ENCODE measurements around the gene PRDM7.

Gene PRDM7

DNA sequence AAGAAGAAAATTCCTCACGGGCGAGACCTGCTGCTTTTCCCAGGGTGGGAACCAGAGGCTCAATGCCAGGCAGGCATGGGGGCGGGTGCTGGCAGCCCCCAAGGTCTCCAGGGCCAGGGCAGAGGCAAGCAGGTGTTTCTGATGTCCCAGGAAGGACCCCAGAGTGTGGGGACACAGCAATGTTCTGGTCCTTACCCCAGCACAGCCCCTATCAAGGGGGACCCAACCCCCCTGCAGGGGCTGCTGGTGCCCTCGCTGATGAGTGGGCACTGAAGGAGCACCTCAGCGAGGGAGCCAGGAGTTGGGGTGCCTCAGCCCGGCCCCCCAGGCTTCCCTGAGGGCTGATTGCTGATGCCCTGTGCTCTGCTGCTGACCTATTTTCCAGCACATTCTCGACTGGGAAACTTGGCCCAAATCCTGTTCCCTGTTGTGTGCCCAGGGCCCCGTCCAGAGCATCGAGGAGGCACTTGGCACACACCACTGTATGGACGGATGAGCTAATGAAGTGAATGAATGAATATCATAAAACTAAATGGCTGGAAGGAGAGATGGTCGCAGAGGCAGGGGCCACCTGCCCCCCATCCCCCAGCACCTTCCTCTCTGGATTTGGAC is 60.7 kb downstream of the PRDM7 start:
- H3K14ac ChIP-seq (ENCODE audit: low read length) = no peak overlapping the region
- H2BK12ac ChIP-seq (ENCODE audit: low read length) = no peak overlapping the region
- peaks cover 12 to 20% of the 10 kb centered on the region in 2 donors for H3K4me1 ChIP-seq (ENCODE audit: control insufficient read depth in 2 of 2, insufficient read depth in 1 of 2, low read depth in 1 of 2, low read length in 2 of 2)
- peaks cover 5% of the 10 kb centered on the region for H3K79me1 ChIP-seq (ENCODE audit: low read depth, low read length)
- H2AK5ac ChIP-seq (ENCODE audit: low read depth, low read length) = peak overlapping the region; percentile 65
- no peak overlapping the region for H4K91ac ChIP-seq (ENCODE audit: low read depth, low read length, poor library complexity)
- no peaks in the 10 kb centered on the region for H3K9me3 ChIP-seq (replicated peaks in 1 of 2; ENCODE audit: control insufficient read depth in 2 of 2, insufficient read depth in 1 of 2, low read depth in 1 of 2, low read length in 2 of 2)
- no peak overlapping the region for H2AFZ ChIP-seq (ENCODE audit: low read length)
- H3K4me3 ChIP-seq (ENCODE audit: low read length in 2 of 2) = no peak overlapping the region
- WGBS, 2 donors (ENCODE audit: extremely low coverage in 2 of 2, insufficient read length in 2 of 2, insufficient replicate concordance in 1 of 2) = no CpG with 5 or more reads among the region's 11 CpGs
- no peak overlapping the region for H2BK15ac ChIP-seq (ENCODE audit: low read length)
- peaks cover 0 to 61% (median 11%) of the 10 kb centered on the region in 3 experiments for H3K27me3 ChIP-seq (ENCODE audit: control insufficient read depth in 3 of 3, insufficient read depth in 3 of 3, low read depth in 1 of 3, low read length in 3 of 3)
- no peak overlapping the region for H2BK120ac ChIP-seq (ENCODE audit: low read depth, low read length)
- no peak for DNase-seq (ENCODE audit: low spot score)
- no peak overlapping the region for H3K27ac ChIP-seq (replicated peaks; ENCODE audit: low read length)
- H4K8ac ChIP-seq (ENCODE audit: low read depth, low read length) = no peak overlapping the region
- H2BK5ac ChIP-seq (ENCODE audit: low read length) = no peak overlapping the region
- H3K36me3 ChIP-seq (replicated peaks in 1 of 2; ENCODE audit: control insufficient read depth in 2 of 2, insufficient read depth in 2 of 2, low read length in 2 of 2) = no peaks in the 10 kb centered on the region
- no peak overlapping the region for H3K18ac ChIP-seq (ENCODE audit: low read length)
- no peak overlapping the region for H3K9ac ChIP-seq (ENCODE audit: low read depth, low read length, poor library complexity)
- no peak overlapping the region for H3K4me2 ChIP-seq (ENCODE audit: insufficient read depth, low read length, poor library complexity, severe bottlenecking)
- no peak overlapping the region for H3K4ac ChIP-seq (ENCODE audit: low read length)
- H3K23ac ChIP-seq (ENCODE audit: low read depth, low read length, poor library complexity) = no peak overlapping the region

DNA sequence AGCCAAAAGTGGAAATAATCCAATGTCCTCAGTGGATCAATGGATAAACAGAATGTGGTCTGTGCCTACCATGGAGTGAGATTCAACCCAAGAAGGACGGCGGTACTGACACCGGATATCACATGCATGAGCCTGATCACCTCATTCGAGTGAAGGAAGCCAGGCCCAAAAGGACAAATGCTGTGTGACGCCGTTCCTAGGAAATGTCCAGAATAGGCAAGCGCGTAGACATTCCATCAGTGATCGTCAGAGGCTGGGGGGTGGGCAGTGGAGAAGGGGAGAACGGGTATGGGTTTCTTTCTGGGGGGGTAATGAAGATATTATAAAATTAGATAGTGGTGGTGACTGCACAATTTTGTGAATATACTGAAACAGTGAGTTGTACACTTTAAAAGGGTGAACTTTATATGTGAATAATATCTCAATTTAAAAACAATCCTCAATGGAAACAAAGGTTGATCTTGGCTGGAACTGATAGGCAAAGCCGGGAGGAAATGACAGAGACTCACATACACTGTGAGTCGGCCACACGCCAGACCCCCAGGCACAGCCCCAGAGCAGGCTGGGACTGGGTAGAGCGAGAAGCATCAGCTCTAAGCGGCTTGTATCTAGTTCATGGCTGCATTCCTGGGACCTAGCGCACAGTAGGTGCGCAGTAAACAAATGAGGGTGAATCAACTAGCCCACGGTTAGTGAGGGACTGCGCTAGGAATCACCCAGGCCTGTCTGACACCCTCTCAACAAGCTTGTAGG is 61.4 kb downstream of the PRDM7 start:
- Histone ChIP-seq H2BK12ac (ENCODE audit: low read length) (no peak overlapping the region), H2BK15ac (ENCODE audit: low read length) (no peak overlapping the region), H2BK120ac (ENCODE audit: low read depth, low read length) (no peak overlapping the region), H3K4me2 (ENCODE audit: insufficient read depth, low read length, poor library complexity, severe bottlenecking) (no peak overlapping the region), H2AFZ (ENCODE audit: low read length) (no peak overlapping the region), H3K4ac (ENCODE audit: low read length) (no peak overlapping the region), H3K14ac (ENCODE audit: low read length) (no peak overlapping the region), H3K27me3 (ENCODE audit: control insufficient read depth in 3 of 3, insufficient read depth in 3 of 3, low read depth in 1 of 3, low read length in 3 of 3) (peaks cover 0 to 54% (median 11%) of the 10 kb centered on the region in 3 experiments), H3K9ac (ENCODE audit: low read depth, low read length, poor library complexity) (no peak overlapping the region), H3K36me3 (replicated peaks in 1 of 2; ENCODE audit: control insufficient read depth in 2 of 2, insufficient read depth in 2 of 2, low read length in 2 of 2) (no peaks in the 10 kb centered on the region), H2AK5ac (ENCODE audit: low read depth, low read length) (no peak overlapping the region), H2BK5ac (ENCODE audit: low read length) (no peak overlapping the region), H3K9me3 (replicated peaks in 1 of 2; ENCODE audit: control insufficient read depth in 2 of 2, insufficient read depth in 1 of 2, low read depth in 1 of 2, low read length in 2 of 2) (no peaks in the 10 kb centered on the region), H3K79me1 (ENCODE audit: low read depth, low read length) (peaks cover 11% of the 10 kb centered on the region), H3K23ac (ENCODE audit: low read depth, low read length, poor library complexity) (no peak overlapping the region), H3K4me3 (ENCODE audit: low read length in 2 of 2) (no peak overlapping the region), H4K91ac (ENCODE audit: low read depth, low read length, poor library complexity) (no peak overlapping the region), H3K27ac (replicated peaks; ENCODE audit: low read length) (no peak overlapping the region), H3K18ac (ENCODE audit: low read length) (no peak overlapping the region), H4K8ac (ENCODE audit: low read depth, low read length) (no peak overlapping the region), H3K4me1 (ENCODE audit: control insufficient read depth in 2 of 2, insufficient read depth in 1 of 2, low read depth in 1 of 2, low read length in 2 of 2) (peaks cover 7 to 16% of the 10 kb centered on the region in 2 donors)
- no peak for DNase-seq (ENCODE audit: low spot score)
- WGBS, 2 donors (ENCODE audit: extremely low coverage in 2 of 2, insufficient read length in 2 of 2, insufficient replicate concordance in 1 of 2) = no CpG with 5 or more reads among the region's 19 CpGs

DNA sequence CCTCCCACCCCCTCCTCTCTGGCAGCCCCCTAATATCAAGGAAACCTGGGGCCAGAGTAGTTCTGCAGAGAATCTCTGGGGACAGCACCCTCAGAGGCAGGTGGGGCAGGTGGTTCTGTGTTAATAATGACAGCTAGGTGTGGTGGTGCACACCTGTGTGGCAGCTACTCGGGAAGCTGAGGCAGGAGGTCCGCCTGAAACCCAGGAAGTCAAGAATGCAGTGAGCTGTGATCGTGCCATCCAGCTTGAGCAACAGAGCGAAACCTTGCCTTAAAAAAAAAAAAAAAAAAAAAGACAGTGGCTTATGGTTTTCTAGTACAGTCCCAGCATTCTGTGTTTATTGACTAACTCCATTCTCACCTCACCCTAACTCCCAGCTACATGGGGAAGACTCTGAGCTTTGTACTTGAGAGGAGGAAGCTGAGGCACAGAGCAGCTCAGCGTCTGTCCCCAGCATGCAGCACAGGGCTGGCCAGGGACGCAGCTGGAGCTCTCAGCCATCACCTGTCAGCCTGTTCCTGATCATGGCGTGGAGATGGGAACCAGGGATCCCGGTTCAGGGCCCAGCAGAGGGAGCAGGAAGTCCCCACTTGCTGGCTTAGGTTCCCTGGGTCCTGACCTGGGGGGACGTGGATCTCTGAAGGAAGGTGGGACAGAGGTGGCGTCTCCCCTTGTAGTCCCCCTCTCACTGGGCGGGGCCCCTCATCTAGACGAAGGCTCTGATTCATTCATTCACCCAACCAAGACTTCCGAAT is 64.0 kb downstream of the PRDM7 start:
- H2AK5ac ChIP-seq (ENCODE audit: low read depth, low read length) = no peak overlapping the region
- peaks cover 12% of the 10 kb centered on the region for H3K79me1 ChIP-seq (ENCODE audit: low read depth, low read length)
- no peak for DNase-seq (ENCODE audit: low spot score)
- H3K23ac ChIP-seq (ENCODE audit: low read depth, low read length, poor library complexity) = peak overlapping the region; percentile 80
- no peak overlapping the region for H3K4ac ChIP-seq (ENCODE audit: low read length)
- no peak overlapping the region for H3K18ac ChIP-seq (ENCODE audit: low read length)
- peak overlapping the region in 1 of 2 donors; percentile 1 for H3K4me3 ChIP-seq (ENCODE audit: low read length in 2 of 2)
- no peak overlapping the region for H4K8ac ChIP-seq (ENCODE audit: low read depth, low read length)
- no peak overlapping the region for H2BK120ac ChIP-seq (ENCODE audit: low read depth, low read length)
- H2BK12ac ChIP-seq (ENCODE audit: low read length) = no peak overlapping the region
- H3K9ac ChIP-seq (ENCODE audit: low read depth, low read length, poor library complexity) = no peak overlapping the region
- H3K9me3 ChIP-seq (replicated peaks in 1 of 2; ENCODE audit: control insufficient read depth in 2 of 2, insufficient read depth in 1 of 2, low read depth in 1 of 2, low read length in 2 of 2) = no peaks in the 10 kb centered on the region
- peaks cover 0 to 7% of the 10 kb centered on the region in 2 donors for H3K4me1 ChIP-seq (ENCODE audit: control insufficient read depth in 2 of 2, insufficient read depth in 1 of 2, low read depth in 1 of 2, low read length in 2 of 2)
- H3K27ac ChIP-seq (replicated peaks; ENCODE audit: low read length) = no peak overlapping the region
- no peak overlapping the region for H3K14ac ChIP-seq (ENCODE audit: low read length)
- no peaks in the 10 kb centered on the region for H3K36me3 ChIP-seq (replicated peaks in 1 of 2; ENCODE audit: control insufficient read depth in 2 of 2, insufficient read depth in 2 of 2, low read length in 2 of 2)
- H2AFZ ChIP-seq (ENCODE audit: low read length) = no peak overlapping the region
- peaks cover 0 to 35% (median 4%) of the 10 kb centered on the region in 3 experiments for H3K27me3 ChIP-seq (ENCODE audit: control insufficient read depth in 3 of 3, insufficient read depth in 3 of 3, low read depth in 1 of 3, low read length in 3 of 3)
- H4K91ac ChIP-seq (ENCODE audit: low read depth, low read length, poor library complexity) = no peak overlapping the region
- no peak overlapping the region for H3K4me2 ChIP-seq (ENCODE audit: insufficient read depth, low read length, poor library complexity, severe bottlenecking)
- no CpG with 5 or more reads among the region's 13 CpGs for WGBS, 2 donors (ENCODE audit: extremely low coverage in 2 of 2, insufficient read length in 2 of 2, insufficient replicate concordance in 1 of 2)
- no peak overlapping the region for H2BK5ac ChIP-seq (ENCODE audit: low read length)
- no peak overlapping the region for H2BK15ac ChIP-seq (ENCODE audit: low read length)

Data from neuronal stem cell (in vitro differentiated cells).